ELR (cell line): ENCODE results near the gene METTL9.
"Not testable (repeated sequence)": the region's sequence is repeated elsewhere in the genome, so short reads cannot be mapped to it uniquely, and the experiment has no call there.

Source experiments
- DNase-seq: peaks from one replicate; pipeline ENCODE4 v3.0.0-alpha.2; 2015; ENCODE audit warnings: low read depth

Gene METTL9

DNA sequence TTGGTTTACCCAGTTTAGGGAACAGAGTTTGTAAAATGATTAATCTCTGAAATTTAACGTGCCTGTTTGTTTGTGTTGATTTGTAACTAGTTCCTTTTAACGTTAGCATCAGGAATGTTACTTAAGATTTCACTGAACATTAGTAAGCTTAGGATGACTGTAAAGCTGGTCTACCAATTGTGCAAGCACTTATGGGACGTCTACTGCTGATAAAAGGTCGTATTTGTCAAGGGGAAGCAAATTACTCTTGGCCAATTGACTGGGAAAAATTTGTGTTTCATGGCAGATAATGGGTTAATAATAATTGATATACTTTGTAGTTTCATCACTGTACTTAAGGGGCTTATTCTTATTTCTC lies 11.8 kb downstream of the METTL9 start:
- peak; percentile 48 for DNase-seq

DNA sequence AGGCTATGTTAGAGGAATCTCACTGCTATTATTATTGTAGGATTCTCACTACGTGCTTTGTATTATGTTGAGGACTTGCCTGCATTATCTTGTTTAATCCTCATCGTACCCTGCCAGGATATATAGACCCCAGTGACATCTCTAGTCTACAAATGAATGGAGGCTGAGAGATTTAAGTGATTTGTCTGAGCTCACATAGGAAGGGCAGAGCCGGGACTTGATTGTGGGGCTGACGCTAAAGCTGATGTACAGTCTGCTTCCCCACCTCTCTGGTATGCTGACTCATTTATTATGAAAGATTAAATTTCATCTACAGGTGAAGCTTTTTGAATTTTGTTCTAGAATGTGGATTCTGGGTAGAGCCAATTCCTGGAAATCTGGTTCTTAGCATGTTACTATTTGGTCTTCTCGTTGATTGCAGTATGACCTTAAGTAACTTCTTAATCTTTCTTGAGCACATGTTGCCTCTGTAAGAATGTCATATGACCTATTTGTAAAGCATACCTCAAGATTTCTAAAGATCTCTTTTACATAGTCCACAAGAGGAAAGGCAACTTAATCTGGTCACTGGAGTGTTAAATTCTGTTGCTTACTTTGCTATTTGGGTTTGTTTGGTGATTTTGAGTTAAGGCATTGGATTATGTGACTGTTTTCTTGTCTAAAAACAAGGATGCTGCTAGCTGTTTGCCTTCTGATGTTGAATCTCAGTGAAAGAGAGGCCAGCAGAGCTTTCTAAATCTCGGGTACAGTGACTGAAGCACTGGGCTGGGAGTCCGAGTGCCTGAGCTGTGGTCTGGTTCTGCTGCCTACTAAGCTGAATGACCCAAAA lies 12.4 kb downstream of the METTL9 start:
- DNase-seq, result no peak

DNA sequence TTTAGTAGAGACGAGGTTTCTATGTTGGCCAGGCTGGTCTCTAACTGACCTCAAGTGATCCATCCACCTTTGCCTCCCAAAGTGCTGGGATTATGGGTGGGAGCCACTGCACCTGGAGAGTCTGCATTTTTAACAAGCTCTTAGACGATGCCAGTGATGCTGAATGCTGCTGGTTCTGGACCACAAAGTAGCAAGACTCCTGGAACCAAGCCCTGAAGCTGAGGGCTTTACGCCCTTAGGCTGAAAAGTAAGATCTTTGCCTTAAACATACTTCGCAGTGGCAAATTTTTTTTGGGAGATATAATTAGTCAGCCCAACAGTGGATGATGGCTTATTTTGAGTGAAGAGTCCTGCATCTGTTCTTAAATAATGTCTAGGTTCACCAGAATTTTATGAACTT lies 14.0 kb downstream of the METTL9 start:
- no peak for DNase-seq

DNA sequence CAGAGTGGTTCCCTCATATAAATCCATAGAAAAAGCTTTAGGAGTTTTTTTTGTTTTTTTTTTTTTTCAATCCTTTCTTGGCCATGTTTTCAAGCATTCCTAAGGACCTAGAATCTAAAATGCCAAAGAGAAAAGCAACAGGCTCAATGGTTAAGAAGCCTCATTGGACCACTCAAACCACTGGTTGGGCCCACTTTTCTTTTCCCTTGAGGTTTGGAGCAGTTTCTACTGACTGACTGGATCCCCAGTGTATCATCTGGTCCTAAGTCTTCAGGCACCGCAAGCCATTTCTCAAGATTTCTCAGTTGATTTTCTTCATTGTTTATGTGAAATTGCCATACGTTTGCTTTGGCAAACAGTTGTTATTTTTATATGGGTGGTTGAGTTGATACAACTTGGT lies 14.4 kb downstream of the METTL9 start:
- DNase-seq, result no peak

DNA sequence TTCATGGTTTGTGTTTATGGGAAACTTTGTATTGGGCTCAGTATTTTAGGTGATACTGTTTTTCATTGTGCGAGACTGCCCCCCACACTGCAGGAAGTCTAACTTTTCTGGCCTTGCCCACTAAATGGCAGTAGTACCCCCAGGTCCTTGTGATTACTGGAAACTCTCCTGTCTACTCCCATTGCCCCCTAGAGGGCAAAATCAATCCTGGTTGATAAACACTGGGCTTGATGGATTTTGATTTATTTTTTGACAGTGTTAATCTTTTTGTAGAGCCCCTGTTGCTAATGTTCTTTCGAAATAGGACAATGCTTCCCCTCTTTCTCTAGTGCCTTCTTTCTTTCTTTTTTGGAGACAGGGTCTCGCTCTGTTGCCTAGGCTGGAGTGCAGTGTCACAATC lies 15.5 kb downstream of the METTL9 start:
- no peak for DNase-seq

DNA sequence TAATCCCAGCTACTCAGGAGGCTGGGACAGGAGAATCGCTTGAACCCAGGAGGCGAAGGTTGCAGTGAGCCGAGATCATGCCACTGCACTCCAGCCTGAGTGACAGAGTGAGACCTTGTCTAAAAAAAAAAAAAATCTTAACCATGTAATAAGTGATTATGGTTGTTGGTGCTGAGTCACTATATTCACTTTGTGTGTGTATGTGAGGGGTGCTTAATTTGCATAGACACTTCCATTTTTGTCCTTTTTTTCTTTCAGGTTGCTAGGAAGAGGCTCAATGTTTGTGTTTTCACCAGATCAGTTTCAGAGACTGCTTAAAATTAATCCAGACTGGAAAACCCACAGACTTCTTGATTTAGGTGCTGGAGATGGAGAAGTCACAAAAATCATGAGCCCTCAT lies 18.2 kb downstream of the METTL9 start:
- no peak for DNase-seq

DNA sequence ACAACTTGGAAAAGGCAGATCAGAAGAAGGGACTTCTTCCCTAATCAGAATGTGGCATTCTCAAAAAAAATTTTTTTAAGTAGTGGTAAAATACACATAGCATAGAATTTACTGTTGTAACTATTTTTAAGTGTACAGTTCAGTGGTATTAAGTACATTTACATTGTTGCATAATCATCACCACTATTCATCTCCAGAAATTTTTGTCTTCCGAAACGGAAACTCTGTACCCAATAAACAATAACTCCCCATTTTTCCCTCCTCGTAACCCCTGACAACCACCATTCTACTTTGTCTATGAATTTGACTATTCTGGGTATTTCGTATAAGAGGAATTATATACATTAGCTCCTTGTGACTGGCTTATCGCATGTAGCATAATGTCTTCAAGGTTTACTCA lies 18.9 kb downstream of the METTL9 start:
- DNase-seq, result no peak

DNA sequence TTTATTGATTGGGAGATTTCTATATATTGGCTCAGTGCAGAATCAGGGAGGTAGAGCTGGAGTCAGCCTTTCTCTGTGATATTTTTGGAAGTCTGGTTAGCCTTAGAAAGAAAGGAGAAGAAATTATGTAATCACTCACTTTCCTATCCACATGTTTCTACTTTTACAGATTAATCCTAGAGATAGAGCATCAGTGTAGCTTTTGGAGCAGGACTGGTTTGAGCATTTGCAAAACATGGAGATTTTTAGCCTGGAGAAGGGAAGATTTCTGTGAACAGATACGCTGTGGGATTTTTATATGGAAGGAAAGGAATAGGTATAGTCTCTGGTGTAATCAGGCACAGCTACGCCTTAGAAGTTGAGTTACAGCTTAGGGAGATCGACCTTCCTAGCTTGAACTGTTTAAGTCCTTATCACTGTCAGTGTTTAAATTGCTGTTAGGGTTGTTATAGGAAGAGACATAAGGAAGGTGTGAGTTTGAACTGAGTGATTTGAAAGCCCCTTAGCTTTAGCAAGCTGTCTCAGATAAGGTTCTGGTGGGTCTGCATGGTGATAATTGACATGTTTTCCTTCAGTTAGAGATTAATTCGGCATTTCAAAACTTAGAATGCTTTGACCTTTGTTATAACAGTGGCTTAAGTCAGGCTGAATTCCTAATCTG lies 20.5 kb downstream of the METTL9 start:
- DNase-seq, result no peak

DNA sequence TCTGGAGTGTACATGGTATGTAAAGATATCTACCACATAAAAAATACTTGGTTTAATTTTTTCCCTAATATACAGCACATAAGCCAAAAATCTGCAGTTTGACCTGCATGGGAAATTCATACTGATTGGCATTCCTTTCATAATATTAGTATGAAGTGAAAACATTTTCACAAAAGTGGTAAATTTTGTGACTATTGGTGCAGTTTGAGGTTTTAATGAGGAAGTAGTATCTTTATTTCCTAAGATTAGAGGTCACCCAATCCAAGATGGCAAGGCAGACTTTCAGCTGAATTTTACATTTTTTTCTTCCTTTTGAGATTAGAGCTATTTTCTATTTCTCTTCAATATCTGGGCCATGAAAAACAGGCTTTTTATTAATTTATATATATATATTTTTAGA lies 21.2 kb downstream of the METTL9 start:
- DNase-seq, result no peak

DNA sequence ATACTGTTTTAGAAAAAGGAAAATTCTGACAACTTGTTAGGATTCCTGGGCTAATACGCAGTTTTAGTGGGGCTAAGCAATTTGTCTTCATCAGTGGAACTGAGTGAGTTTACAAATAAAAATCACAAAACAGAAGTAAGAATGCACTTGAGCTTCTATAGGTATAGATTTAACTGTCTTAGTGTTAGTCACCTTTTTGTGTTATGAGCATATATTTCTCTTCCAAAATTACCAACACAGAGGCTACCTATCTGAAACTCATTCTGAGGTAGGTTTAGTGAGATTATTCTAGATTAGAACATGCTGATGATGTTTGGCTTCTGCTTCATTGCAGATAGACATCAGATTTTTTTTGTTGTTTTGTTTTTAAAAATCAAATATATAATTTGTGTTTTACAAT lies 23.2 kb downstream of the METTL9 start:
- no peak for DNase-seq

DNA sequence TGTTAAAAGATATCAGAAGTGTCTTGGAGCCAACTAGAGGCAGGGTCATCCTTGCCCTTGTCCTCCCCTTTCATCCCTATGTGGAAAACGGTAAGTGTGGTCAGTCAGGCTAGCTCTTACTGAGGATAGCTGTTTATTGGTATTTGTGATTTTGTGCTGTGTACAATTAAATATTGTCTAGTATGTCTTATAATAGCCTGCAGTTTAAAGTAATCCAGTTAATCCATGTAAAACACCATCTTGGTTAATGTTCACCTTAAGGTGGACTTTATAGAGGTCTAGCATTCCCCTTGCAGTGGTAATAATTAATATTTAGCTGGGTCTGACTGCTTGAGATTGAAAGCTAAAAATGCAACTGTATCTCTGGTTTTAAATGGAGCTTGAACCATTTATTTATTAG lies 25.6 kb downstream of the METTL9 start:
- no peak for DNase-seq

DNA sequence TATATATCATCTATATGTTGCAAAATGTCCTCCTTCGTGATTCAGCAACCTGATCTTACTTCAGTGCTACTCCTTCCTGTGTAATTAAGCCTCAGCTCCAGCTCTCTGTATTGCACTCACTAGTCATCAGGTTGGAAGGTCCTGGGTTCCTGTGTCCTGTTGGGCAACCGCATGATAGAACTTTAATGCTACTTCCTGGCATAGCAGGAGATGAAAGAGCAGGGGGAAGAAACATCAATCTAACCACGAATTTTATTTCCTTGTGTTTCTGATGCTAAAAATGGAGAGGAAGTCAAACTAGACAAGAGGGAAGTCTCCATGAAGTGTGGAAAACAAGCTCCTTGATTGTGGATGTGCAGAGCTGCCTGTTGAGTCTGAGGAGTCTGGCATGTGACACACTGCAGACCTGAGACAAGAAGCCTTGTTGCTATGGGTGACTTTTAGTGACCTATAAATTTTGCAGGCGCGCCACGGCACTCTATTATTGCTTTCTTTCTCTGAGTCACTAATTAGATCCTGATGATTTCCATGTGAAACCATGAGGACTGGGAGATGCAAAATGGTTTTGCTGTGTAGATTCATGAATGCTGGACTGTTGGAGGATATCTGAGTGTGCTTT lies 27.4 kb downstream of the METTL9 start:
- DNase-seq, result peak; percentile 95

DNA sequence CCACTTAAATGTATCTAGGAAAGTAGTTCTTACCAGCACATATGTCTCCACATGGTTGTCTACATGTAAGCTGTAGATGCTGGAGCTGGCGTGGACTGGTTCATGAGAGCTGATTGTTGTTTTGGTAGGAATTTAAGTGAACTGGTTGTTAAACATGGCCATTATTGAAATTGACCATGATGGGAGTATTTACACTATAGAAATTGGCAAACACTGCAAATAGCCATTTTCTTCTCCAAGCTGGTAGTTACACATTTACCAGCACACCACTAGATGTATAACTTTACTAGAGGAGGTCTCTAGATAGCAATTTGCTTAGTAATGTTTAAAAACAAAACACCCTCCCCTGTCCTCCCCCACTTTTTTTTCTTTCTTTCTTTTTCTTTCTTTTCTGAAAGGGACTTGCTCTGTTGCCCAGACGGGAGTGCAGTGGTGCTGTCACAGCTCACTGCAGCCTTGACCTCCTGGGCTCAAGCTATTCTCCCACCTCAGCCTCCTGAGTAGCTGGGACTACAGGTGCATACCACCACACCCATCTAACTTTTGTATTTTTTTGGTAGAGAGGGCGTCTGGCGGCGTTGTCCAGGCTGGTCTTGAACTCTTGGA lies 28.8 kb downstream of the METTL9 start:
- no peak for DNase-seq

DNA sequence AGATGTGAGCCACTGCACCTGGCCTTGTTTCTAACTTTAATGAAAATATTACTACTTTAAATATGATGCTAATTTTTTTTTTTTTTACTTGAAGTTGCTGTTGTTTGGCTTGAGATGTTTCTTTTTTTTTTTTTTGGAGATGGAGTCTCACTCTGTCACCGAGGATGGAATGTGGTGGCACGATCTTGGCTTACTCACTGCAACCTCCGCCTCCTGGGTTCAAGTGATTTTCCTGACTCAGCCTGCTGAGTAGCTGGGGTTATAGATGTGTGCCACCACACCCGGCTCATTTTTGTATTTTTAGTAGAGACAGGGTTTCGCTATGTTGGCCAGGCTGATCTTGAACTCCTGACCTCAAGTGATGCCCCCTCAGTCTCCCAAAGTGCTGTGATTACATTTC lies 29.4 kb downstream of the METTL9 start:
- peak; percentile 73 for DNase-seq

DNA sequence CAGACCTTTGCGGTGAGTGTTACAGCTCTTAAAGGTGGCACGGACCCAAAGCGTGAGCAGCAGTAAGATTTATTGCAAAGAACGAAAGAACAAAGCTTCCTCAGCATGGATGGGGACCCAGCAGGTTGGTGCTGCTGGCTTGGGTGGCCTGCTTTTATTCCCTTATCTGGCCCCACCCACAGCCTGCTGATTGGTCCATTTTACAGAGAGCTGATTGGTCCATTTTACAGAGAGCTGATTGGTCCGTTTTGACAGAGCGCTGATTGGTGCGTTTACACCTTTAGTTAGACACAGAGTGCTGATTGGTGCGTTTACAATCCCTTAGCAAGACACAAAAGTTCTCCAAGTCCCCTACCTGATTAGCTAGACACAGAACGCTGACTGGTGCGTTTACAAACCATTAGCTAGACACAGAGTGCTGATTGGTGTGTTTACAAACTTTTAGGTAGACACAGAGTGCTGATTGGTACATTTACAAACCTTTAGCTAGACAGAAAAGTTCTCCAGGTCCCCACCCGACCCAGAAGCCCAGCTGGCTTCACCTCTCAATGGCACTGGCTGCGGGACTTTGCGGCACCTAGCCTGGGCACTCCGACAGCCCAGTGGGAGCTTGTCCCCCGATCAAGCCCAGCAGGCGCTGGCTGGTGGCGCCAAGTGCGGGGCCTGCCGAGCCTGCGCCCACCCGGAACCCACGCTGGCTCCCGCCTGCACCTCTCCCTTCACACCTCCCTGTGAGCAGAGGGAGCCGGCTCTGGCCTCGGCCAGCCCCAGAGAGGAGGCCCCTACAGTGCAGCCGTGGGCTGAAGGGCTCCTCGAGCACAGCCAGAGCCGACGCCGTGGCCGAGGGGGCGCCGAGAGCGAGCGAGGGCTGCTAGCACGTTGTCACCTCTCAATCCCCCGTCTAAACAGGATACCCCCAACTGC lies 30.5 kb downstream of the METTL9 start:
- DNase-seq, result not testable (repeated sequence)

DNA sequence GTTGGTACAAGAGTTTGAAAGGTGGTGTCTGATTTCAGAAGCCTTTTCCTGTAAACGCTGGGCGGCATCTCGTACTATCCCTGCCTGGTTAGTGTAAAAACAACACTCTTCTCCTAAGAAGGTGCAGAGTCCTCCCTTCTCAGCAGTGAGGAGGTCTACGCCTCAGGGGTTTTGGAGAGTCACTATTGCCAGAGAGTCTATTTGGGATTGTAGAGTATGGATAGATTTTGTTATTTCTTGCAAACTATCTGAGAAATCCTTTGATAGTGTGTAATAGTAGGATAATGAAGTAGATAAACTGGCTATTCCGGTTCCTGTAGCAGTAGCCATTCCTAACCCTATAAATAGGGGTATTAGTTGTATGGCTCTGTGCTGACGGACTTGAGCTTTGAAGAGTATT lies 31.5 kb downstream of the METTL9 start:
- DNase-seq, result not testable (repeated sequence)

DNA sequence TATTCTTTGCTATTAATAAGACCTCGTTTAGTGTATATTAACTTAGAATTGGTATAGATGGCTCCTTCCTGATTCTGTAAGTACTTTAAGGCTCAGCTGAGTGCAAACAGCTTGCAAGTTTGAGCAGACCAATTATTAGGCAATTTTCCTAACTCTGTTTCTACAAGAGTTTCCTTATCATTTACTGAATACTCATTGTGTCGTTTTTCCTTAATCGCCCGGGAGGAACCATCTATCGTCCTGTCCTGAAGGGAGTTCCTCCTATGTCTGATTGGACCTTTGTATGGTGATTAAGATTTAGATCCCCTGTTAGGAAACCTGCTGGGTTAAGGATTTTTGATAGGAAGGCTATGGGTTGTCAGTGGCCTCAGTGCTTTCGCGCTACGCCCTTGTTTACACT lies 32.0 kb downstream of the METTL9 start:
- not testable (repeated sequence) for DNase-seq

DNA sequence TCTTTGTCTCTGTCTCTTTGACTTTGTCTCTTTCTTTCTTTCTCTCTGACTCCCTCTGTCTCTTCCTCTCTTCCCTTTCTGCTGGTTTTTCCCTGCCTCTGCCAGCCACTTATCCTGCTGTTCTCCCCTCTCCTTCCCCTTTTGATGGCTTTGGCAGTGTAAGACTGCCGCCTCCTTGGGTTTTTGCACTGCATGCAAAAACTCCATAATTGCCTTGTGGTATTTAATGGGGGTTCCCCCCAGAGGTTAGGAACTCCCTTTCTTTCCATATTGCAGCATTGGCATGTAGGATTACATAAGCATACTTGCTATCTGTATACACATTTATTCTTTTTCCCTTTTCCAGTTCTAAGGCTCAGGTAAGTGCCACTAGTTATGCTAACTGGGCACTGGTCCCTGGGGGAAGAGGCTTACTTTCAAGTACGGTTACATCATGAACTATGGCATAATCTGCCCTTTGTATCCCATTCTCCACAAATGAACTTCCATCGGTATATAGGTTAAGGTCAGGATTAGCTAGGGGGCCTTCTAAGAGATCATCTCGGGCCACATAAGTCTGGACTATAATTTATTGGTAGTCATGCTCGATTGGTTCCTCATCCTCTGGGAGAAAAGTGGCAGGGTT lies 32.7 kb downstream of the METTL9 start:
- not testable (repeated sequence) for DNase-seq

DNA sequence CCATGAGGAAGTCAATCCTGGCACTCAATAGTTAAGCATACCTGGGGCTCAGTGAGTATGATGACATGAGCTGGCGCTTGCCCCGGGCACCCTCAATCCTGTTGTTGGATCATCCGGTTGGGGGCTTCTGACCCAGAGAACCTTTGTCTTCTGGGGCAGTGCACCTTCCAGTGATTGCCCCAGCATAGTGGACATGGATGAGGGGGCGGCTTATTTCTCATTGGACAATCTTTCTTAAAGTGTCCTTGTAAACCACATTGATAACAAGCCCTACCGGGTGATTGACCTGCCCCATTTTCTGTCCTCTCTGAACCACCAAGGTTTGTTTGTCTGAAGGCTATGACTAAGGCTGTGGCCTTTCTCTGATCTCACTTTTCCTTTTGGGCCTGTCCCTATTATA lies 34.8 kb downstream of the METTL9 start:
- no peak for DNase-seq

DNA sequence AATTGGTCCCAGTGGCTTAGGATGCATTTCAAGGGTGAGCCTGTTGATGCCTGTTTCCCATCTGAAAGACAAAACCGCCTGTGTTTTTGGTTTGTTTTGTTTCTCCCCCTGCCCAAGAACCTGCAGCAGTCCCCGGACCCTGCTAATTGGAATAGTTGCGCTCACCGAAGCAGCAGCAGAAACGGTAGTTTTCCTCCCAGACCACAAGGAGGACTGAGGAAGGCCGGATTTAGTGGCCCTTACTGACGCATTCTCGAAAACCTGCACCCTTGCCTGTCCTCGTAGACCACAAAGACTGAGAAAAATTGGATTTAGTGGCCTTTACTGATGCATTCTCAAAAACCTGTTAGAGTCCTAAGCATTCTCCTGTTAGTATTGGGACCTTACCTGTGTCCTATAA lies 36.3 kb downstream of the METTL9 start:
- DNase-seq, result not testable (repeated sequence)
